DOHH2 (cell line): ENCODE measurements around the gene RIMKLB.

ENCODE experiments used
- CTCF ChIP-seq: fragments of 200-600 bp; sonication (generic); IDR thresholded peaks from one replicate; pipeline ENCODE4 v1.5.1; 2014; ENCODE audit warnings: antibody characterized with exemption, mild to moderate bottlenecking, low read depth, low read length; ENCODE audit not compliant: poor library complexity, severe bottlenecking
- EZH2phosphoT487 ChIP-seq: fragments of 200-600 bp; sonication (generic); IDR thresholded peaks from 2 replicates; pipeline ENCODE4 v1.6.1; 2017; ENCODE audit warnings: borderline replicate concordance, mild to moderate bottlenecking, antibody characterized with exemption, low read length, moderate library complexity, mixed read lengths

DNA sequence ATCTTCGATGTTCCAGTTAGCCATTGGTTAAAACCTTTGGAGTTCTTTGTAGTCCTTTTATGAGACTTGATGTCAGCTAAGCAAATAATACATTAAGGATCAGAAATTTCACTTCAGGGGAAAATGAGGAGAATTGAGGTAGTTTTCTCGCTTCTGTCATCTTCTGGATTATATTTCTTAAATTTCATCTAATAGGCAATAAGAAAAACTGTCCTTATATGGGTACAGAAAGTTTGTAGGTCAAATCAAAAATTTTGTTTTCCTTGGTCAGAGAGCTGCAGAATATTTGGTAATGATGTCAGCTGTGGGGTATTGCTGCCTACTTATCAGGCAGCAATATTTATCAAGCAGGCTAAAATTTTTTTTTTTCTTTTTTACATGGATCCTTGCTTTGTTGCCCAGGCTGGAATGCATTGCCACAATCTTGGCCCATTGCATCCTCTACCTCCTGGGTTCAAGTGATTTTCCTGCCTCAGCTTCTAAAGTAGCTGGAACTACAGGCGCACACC lies 37.1 kb downstream of the RIMKLB start:
- TF ChIP-seq CTCF (no peak), EZH2phosphoT487 (no peak)
